K562 (cell line): ENCODE measurements around the gene INPP5K. TPM values are rescaled to one million over a fixed set of nuclear protein-coding genes. Genes with fewer than 3 reads are reported as not detected.

ENCODE experiments used
- ATAC-seq: fragments of 200-7000 bp; cut with Tn5 transposase; 3 replicates; pipeline ENCODE4 v1.9.1; 2020; ENCODE audit warnings: moderate library complexity
- Bru-seq: library from RNA; stranded (reverse); fragments of 400-500 nt; gene quantifications from one replicate; lab custom pipeline; 2021; lab: Mats Ljungman, UMichigan
- BruChase-seq, 2 experiments: library from RNA; stranded (reverse); fragments of 400-500 nt; gene quantifications; one replicate each; lab custom pipeline; 2021; lab: Mats Ljungman, UMichigan
- BruUV-seq: library from RNA; stranded (reverse); fragments of 400-500 nt; replicated peaks from 2 replicates; lab custom pipeline; 2021; lab: Mats Ljungman, UMichigan
- CTCF ChIA-PET: fragments of 300-600 bp; formaldehyde crosslinking; extraction: SDS; loops from one replicate; lab custom pipeline; 2021; ENCODE audit warnings: low intra/inter-chr PET ratio; lab: Yijun Ruan, JAX
- POLR2A ChIA-PET: fragments of 300-600, 350-650 bp; sonication (Branson Sonifier 250); formaldehyde crosslinking; extraction: SDS; loops from one replicate; lab custom pipeline; 2021; ENCODE audit warnings: antibody characterized with exemption, inconsistent platforms; lab: Yijun Ruan, JAX
- DNase-seq, 4 experiments: peaks; one replicate each; pipeline versions ENCODE4 v3.0.0 to v3.0.0-alpha.2; 2011 to 2018; ENCODE audit warnings: low spot score in 3 of 4, mixed read lengths in 3 of 4; ENCODE audit errors: extremely low read depth in 1 of 4
- FAIRE-seq: peaks from 2 replicates; lab custom pipeline; 2011; peaks lifted over from hg19 to GRCh38; lab: Jason Lieb, UNC
- H2AFZ ChIP-seq: 2 replicates; pipeline ENCODE4 v1.6.0; 2011; ENCODE audit warnings: low read depth, low read length, control low read depth, inconsistent platforms
- H3K27ac ChIP-seq: fragments of 200-600 bp; 3 replicates; pipeline ENCODE4 v1.8.0; 2011; ENCODE audit warnings: low read depth, mild to moderate bottlenecking, control low read depth, inconsistent platforms, low read length, moderate library complexity, mixed read lengths; ENCODE audit errors: extremely low read depth
- H3K27me3 ChIP-seq, 2 experiments: fragments of 300-600 bp in 1 of 2; 2 replicates in 1 of 2; 3 replicates in 1 of 2; pipeline versions ENCODE4 v1.6.0 to v1.8.0; 2011; ENCODE audit warnings: inconsistent platforms in 2 of 2, low read length in 2 of 2, mild to moderate bottlenecking in 1 of 2, mixed read lengths in 1 of 2, moderate library complexity in 1 of 2; ENCODE audit not compliant: control insufficient read depth in 2 of 2, insufficient read depth in 2 of 2
- H3K36me3 ChIP-seq: fragments of 300-600 bp; 3 replicates; pipeline ENCODE4 v1.8.0; 2011; ENCODE audit warnings: mild to moderate bottlenecking, low read length, inconsistent platforms; ENCODE audit not compliant: control insufficient read depth, insufficient read depth
- H3K4me1 ChIP-seq, 2 experiments: fragments of 200-600 bp in 1 of 2; replicated peaks in 1 of 2; 2 replicates in 1 of 2; 3 replicates in 1 of 2; pipeline versions ENCODE4 v1.5.1 to v1.8.0; 2011; ENCODE audit warnings: inconsistent platforms in 2 of 2, low read length in 2 of 2, mild to moderate bottlenecking in 1 of 2, mixed read lengths in 1 of 2, moderate library complexity in 1 of 2; ENCODE audit not compliant: control insufficient read depth in 2 of 2, insufficient read depth in 2 of 2
- H3K4me2 ChIP-seq: 2 replicates; pipeline ENCODE4 v1.6.1; 2011; ENCODE audit warnings: low read length, control low read depth, inconsistent platforms, mixed read lengths; ENCODE audit not compliant: insufficient read depth
- H3K4me3 ChIP-seq: fragments of 200-600 bp; sonication (generic), shearing (Covaris generic); 2 replicates; pipeline ENCODE4 v1.5.1; 2016; ENCODE audit warnings: control low read depth, inconsistent platforms
- H3K79me2 ChIP-seq: fragments of 200-600 bp; 3 replicates; pipeline ENCODE4 v1.8.0; 2011; ENCODE audit warnings: low read length, inconsistent platforms; ENCODE audit not compliant: control insufficient read depth, insufficient read depth
- H3K9ac ChIP-seq, 2 experiments: 2 replicates each; pipeline versions ENCODE4 v1.6.0 to v1.6.1; 2011; ENCODE audit warnings: low read depth in 2 of 2, low read length in 2 of 2, control low read depth in 1 of 2, inconsistent platforms in 1 of 2, mild to moderate bottlenecking in 1 of 2, mixed read lengths in 1 of 2; ENCODE audit not compliant: insufficient read depth in 1 of 2
- H3K9me1 ChIP-seq: one replicate; pipeline ENCODE4 v1.6.0; 2011; ENCODE audit warnings: inconsistent platforms, mild to moderate bottlenecking, low read length, moderate library complexity; ENCODE audit not compliant: control insufficient read depth, insufficient read depth
- H3K9me3 ChIP-seq: replicated peaks from 2 replicates; pipeline ENCODE4 v1.5.1; 2011; ENCODE audit warnings: low read depth, low read length, inconsistent platforms; ENCODE audit not compliant: control insufficient read depth, insufficient read depth
- H4K20me1 ChIP-seq: replicated peaks from 2 replicates; pipeline ENCODE4 v1.6.1; 2011; ENCODE audit warnings: low read length, inconsistent platforms, mixed read lengths; ENCODE audit not compliant: control insufficient read depth, insufficient read depth
- CTCFL ChIP-seq: IDR thresholded peaks from 2 replicates; pipeline ENCODE4 v1.6.1; 2011; ENCODE audit warnings: borderline replicate concordance, low read depth, mild to moderate bottlenecking, moderate library complexity, low read length; ENCODE audit not compliant: insufficient read depth, poor library complexity, severe bottlenecking
- GMEB1 ChIP-seq: fragments of 250-450 bp; sonication (Bioruptor Pico); IDR thresholded peaks from 2 replicates; pipeline ENCODE4 v1.4.0; 2020; ENCODE audit warnings: mild to moderate bottlenecking
- HMGN3 ChIP-seq: IDR thresholded peaks from 2 replicates; pipeline ENCODE4 v1.6.1; 2011; ENCODE audit warnings: borderline replicate concordance, low read depth, mild to moderate bottlenecking, mixed read lengths, low read length; ENCODE audit not compliant: insufficient read length; ENCODE audit errors: extremely low read depth
- HNRNPLL ChIP-seq: fragments of 200-400 bp; formaldehyde crosslinking; IDR thresholded peaks from 2 replicates; pipeline ENCODE4 v1.6.1; 2017; ENCODE audit warnings: low read length, low read depth, mild to moderate bottlenecking; ENCODE audit not compliant: poor library complexity, severe bottlenecking
- MCM2 ChIP-seq: fragments of 450-650 bp; IDR thresholded peaks from 2 replicates; pipeline ENCODE4 v1.6.1; 2017; ENCODE audit warnings: low read depth, mild to moderate bottlenecking
- MYBL2 ChIP-seq, 2 experiments: fragments of 450-650 bp in 1 of 2; sonication (generic) in 1 of 2; formaldehyde crosslinking in 1 of 2; IDR thresholded peaks; 2 replicates each; pipeline versions ENCODE4 v1.6.1 to v1.8.1; 2017 to 2022; ENCODE audit warnings: borderline replicate concordance in 1 of 2, inconsistent platforms in 1 of 2, low read depth in 1 of 2, mild to moderate bottlenecking in 1 of 2, missing genetic modification reagents in 1 of 2, moderate library complexity in 1 of 2
- SOX6 ChIP-seq: fragments of 450-650 bp; IDR thresholded peaks from 2 replicates; pipeline ENCODE4 v1.6.1; 2014; ENCODE audit warnings: mild to moderate bottlenecking
- TSC22D4 ChIP-seq: fragments of 450-650 bp; IDR thresholded peaks from 2 replicates; pipeline ENCODE4 v1.6.1; 2016; ENCODE audit warnings: missing genetic modification characterization, missing biosample characterization, control low read depth
- U2AF2 ChIP-seq: fragments of 200-400 bp; formaldehyde crosslinking; optimal IDR thresholded peaks from 2 replicates; pipeline ENCODE3; 2017; ENCODE audit warnings: low read depth, mild to moderate bottlenecking, low read length
- ZNF324 ChIP-seq: fragments of 250-450 bp; sonication (Bioruptor Pico); IDR thresholded peaks from 2 replicates; pipeline ENCODE4 v1.4.0; 2020; ENCODE audit warnings: mild to moderate bottlenecking
- WGBS: fragments of 100-300 bp; shearing (Covaris generic); methylation state at CpG from one replicate; pipeline ENCODE4 v1.1.6; 2016; ENCODE audit warnings: low coverage, mixed read lengths; ENCODE audit not compliant: insufficient coverage; ENCODE audit errors: missing lambda C conversion rate; 5-methylcytosine and 5-hydroxymethylcytosine counted together
- in situ Hi-C: fragments of 300-500 bp; cut with MboI; formaldehyde crosslinking; loops from 4 replicates; pipeline ENCODE4 v1.15.0; 2018; ENCODE audit warnings: inconsistent platforms, mixed read lengths
- intact Hi-C: fragments of 100-400 bp; cut with micrococcal nuclease; formaldehyde crosslinking; loops from 2 replicates; pipeline ENCODE4 v1.14.2; 2022
- long read RNA-seq, 3 experiments: library from polyadenylated mRNA in 2 of 3; library from RNA in 1 of 3; unstranded in 2 of 3; stranded (forward) in 1 of 3; transcript quantifications; one replicate each; pipeline ENCODE4 v2.0.0, GENCODE V29; 2019 to 2022
- polyA minus RNA-seq, 3 experiments: library from RNA; depleted of rRNA, polyadenylated mRNA; stranded (reverse); fragments of >200 nt; gene quantifications; 2 replicates each; pipeline ENCODE4 v1.2.3, GENCODE V29; 2011
- polyA plus RNA-seq, 8 experiments: library from polyadenylated mRNA; depleted of rRNA in 4 of 8; stranded (reverse) in 5 of 8; unstranded in 3 of 8; fragments of >200 nt; fragmentation: Nextera tagmentation in 2 of 8; fragmentation: Illumina TruSeq in 1 of 8; extraction: Ambion mirVana in 2 of 8; extraction: Trizol in 1 of 8; gene quantifications; 2 replicates each; pipeline versions ENCODE4 v1.2.1 to v1.2.3, GENCODE V29; 2011 to 2014; ENCODE audit warnings: inconsistent platforms in 1 of 8, missing spikeins in 1 of 8
- total RNA-seq, 7 experiments: library from RNA; depleted of rRNA in 6 of 7; stranded (reverse); fragments of >200 nt in 6 of 7; fragmentation: Illumina TruSeq in 2 of 7; extraction: Trizol in 2 of 7; gene quantifications; 2 replicates each; pipeline versions ENCODE4 v1.2.1 to v1.2.3, GENCODE V29; 2011 to 2021; ENCODE audit warnings: low replicate concordance in 1 of 7

INPP5K gene
- 20.1 and 48.1 TPM in 2 replicates for total RNA-seq (2011; cell fraction: chromatin; rRNA removed; ENCODE audit: low replicate concordance)
- total RNA-seq (2011; cell fraction: nucleolus; rRNA removed) = 28.3 and 32.5 TPM in 2 replicates
- total RNA-seq (2011; cell fraction: nucleoplasm; rRNA removed) = 18.3 and 29.5 TPM in 2 replicates
- total RNA-seq (2014; rRNA removed) (15.1 and 23.3 TPM in 2 replicates), total RNA-seq (2014; rRNA removed; fragmentation: Illumina TruSeq; extraction: Trizol) (6.0 and 7.2 TPM in 2 replicates), total RNA-seq (2015; rRNA removed; fragmentation: Illumina TruSeq; extraction: Trizol) (5.5 and 7.4 TPM in 2 replicates), total RNA-seq (2021) (11.8 and 13.7 TPM in 2 replicates), polyA plus RNA-seq (2011; rRNA removed) (12.1 and 12.4 TPM in 2 replicates), polyA plus RNA-seq (2014; fragmentation: Illumina TruSeq; extraction: Trizol) (10.1 and 10.2 TPM in 2 replicates), polyA plus RNA-seq (2014; fragmentation: Nextera tagmentation; extraction: Ambion mirVana) (1 to 10 TPM in 1 of 2 experiments, under 1 TPM in 1; 0.63 to 1.0 TPM), polyA plus RNA-seq (2014; rRNA removed) (12.2 and 12.9 TPM in 2 replicates), polyA minus RNA-seq (2011; rRNA and poly(A)+ RNA removed) (10.6 and 16.2 TPM in 2 replicates), Bru-seq, nascent RNA (percentile 50 among the genes with signal in this experiment), BruChase-seq, experiment 1, labeled RNA remaining after a 2-hour chase (percentile 44 among the genes with signal in this experiment), BruChase-seq, experiment 2, labeled RNA remaining after a 6-hour chase (percentile 45 among the genes with signal in this experiment)
- polyA plus RNA-seq (2011; cell fraction: cytosol; rRNA removed) = 13.8 and 18.3 TPM in 2 replicates
- 17.2 and 21.3 TPM in 2 replicates for polyA plus RNA-seq (2011; cell fraction: nucleus; rRNA removed)
- 14.0 and 20.7 TPM in 2 replicates for polyA plus RNA-seq (2012)
- 10.8 and 16.8 TPM in 2 replicates for polyA minus RNA-seq (2011; cell fraction: cytosol; rRNA and poly(A)+ RNA removed)
- 11.6 and 12.9 TPM in 2 replicates for polyA minus RNA-seq (2011; cell fraction: nucleus; rRNA and poly(A)+ RNA removed)
- long read RNA-seq, experiment 1, transcript INPP5K-204 (12 exons, 2,988 nt) = major isoform, 20 of 60 reads
- long read RNA-seq, experiment 1, partial matches to known transcripts = 27 of 60 reads
- long read RNA-seq, experiment 1, other reads (novel, unspliced or antisense) = 11 of 60 reads
- long read RNA-seq, experiment 2, transcript INPP5K-204 (12 exons, 2,988 nt) = major isoform, 9 of 17 reads
- long read RNA-seq, experiment 2, partial matches to known transcripts = 3 of 17 reads
- long read RNA-seq, experiment 2, other reads (novel, unspliced or antisense) = 5 of 17 reads
- long read RNA-seq, experiment 3, transcript INPP5K-204 (12 exons, 2,988 nt) = major isoform, 5 of 9 reads
- long read RNA-seq, experiment 3, partial matches to known transcripts = 2 of 9 reads
- long read RNA-seq, experiment 3, other reads (novel, unspliced or antisense) = 1 of 9 reads

GRCh38 chr17:1516388-1517161 is at the start of gene INPP5K:
INPP5K (minus strand) TSS chr17:1516612; CDS start chr17:1516499, 113 bp downstream.
- no peaks in the 10 kb centered on the region for H3K9me3 ChIP-seq
- ChIA-PET POLR2A (interaction anchor here (0.5 to 2.1 kb wide), 17 partner anchors 10 to 218 kb away, joined by 3 to 9 read pairs (median 4); no protein-coding TSS in a partner anchor), CTCF (interaction anchor here (1.4 to 1.5 kb wide), 3 partner anchors 151 to 257 kb away, joined by 6 to 12 read pairs (median 8); no protein-coding TSS in a partner anchor)
- H3K4me3 ChIP-seq = peak within 1 kb of the TSS; percentile 92
- intact Hi-C loops (loop anchor here (2.0 to 10.0 kb wide), 3 partner anchors 28 to 242 kb away; partner anchors contain the start of genes BHLHA9, CRK and TRARG1), in situ Hi-C loops (loop anchor here (10.0 kb wide), 1 partner anchor 242 kb away; the partner anchor contains the start of genes BHLHA9 and TRARG1)
- H3K27ac ChIP-seq = peak within 1 kb of the TSS; percentile 92
- peak; percentile 87 for FAIRE-seq
- H3K4me1 ChIP-seq = peaks cover 15% of the 10 kb centered on the region in 2 experiments; a peak in 4 of 5 replicates
- H3K9ac ChIP-seq = peak within 1 kb of the TSS; percentile 91 to 99
- peak within 1 kb of the TSS; percentile 95 for H2AFZ ChIP-seq
- peak within 1 kb of the TSS; percentile 93 for H3K4me2 ChIP-seq
- WGBS = 2% methylated on average over 31 of the region's 91 CpGs
- H3K36me3 ChIP-seq = peaks cover 27% of the 10 kb centered on the region; the same call in 2 of the 3 replicates
- H3K9me1 ChIP-seq = no peaks in the 10 kb centered on the region
- H3K79me2 ChIP-seq = peaks cover 25% of the 10 kb centered on the region
- no peaks in the 10 kb centered on the region for H4K20me1 ChIP-seq
- DNase-seq = peak; percentile 90 to 96 (median 93)
- BruUV-seq = no TSS peak
- no peaks in the 10 kb centered on the region for H3K27me3 ChIP-seq
- peak; percentile 98 for ATAC-seq
- TF ChIP-seq HNRNPLL (peak; percentile 79), HMGN3 (peak; percentile 68), CTCFL (no peak), TSC22D4 (tag) (no peak), GMEB1 (CRISPR knock-in tag) (peak; percentile 46), MYBL2 (IDR thresholded peaks at IDR 0.05; ENCODE audit: low read depth) (no peak), MYBL2 (CRISPR knock-in tag; IDR thresholded peaks at IDR 0.05; ENCODE audit: borderline replicate concordance) (no peak), U2AF2 (no peak), SOX6 (no peak), MCM2 (no peak), ZNF324 (CRISPR knock-in tag) (no peak)
